ENCODE results near the gene ANKHD1.
"Not testable (repeated sequence)": the region's sequence is repeated elsewhere in the genome, so short reads cannot be mapped to it uniquely, and the experiment has no call there.

Gene ANKHD1

DNA sequence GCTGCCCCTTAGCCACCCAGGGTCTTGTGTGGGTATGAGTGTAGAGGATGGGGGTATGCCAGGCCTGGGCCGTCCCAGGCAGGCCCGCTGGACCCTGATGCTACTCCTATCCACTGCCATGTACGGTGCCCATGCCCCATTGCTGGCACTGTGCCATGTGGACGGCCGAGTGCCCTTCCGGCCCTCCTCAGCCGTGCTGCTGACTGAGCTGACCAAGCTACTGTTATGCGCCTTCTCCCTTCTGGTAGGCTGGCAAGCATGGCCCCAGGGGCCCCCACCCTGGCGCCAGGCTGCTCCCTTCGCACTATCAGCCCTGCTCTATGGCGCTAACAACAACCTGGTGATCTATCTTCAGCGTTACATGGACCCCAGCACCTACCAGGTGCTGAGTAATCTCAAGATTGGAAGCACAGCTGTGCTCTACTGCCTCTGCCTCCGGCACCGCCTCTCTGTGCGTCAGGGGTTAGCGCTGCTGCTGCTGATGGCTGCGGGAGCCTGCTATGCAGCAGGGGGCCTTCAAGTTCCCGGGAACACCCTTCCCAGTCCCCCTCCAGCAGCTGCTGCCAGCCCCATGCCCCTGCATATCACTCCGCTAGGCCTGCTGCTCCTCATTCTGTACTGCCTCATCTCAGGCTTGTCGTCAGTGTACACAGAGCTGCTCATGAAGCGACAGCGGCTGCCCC is 165.6 kb downstream of the ANKHD1 start:
- DNase-seq: no peak

- DNase-seq: no peak
These were observed 166.2 kb downstream of the ANKHD1 start for GRCh38 chr5:140567871-140568270.

GRCh38 chr5:140568443-140569063 is 166.9 kb downstream of the ANKHD1 start:
- DNase-seq: no peak

GRCh38 chr5:140569197-140569596 is 167.6 kb downstream of the ANKHD1 start:
- DNase-seq: no peak

GRCh38 chr5:140570058-140570457 is 168.4 kb downstream of the ANKHD1 start:
- DNase-seq: no peak

GRCh38 chr5:140570488-140570887 is 168.9 kb downstream of the ANKHD1 start:
- no peak for DNase-seq

DNA sequence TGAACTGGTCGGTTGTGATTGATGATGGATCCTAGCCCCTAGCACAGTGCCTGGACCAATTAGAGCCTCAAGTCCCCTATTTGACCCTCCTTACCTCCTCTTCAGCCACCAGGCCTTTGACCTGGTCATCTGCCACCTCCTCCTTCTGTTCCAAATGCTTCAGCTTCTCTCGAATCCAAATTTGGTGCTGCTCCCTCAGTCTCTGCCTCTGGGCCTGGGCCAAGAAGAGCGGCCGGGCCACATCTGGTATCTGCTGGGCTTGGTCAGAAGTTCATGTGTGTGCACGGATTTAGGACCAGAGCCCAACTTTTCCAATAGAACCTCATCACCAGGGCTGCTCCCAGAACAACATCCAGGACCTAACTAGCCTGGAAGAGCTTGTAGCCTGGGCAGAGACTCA is 169.5 kb downstream of the ANKHD1 start:
- DNase-seq: no peak

DNA sequence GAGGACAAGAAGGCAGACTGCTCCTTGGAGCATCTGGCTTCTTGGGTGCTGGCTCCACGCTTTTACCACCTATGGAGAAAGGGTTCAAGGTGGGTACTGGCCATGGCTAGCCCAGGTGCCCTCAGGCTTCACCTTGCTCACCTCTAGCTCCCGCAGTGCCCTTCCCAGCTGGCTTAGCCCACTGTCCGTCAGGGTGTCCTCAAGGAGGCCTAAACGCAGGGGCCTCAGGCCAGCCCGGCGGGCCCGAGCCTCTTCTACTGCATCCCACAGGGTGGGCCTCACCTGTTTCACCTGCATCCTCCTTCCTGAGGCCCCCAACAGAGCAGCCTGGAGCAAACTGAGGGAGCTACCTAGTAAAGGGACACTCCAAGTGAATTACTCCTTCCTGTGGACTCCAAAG is 172.1 kb downstream of the ANKHD1 start:
- no peak for DNase-seq

- DNase-seq: no peak
These were observed 172.5 kb downstream of the ANKHD1 start for GRCh38 chr5:140574165-140574564.

DNA sequence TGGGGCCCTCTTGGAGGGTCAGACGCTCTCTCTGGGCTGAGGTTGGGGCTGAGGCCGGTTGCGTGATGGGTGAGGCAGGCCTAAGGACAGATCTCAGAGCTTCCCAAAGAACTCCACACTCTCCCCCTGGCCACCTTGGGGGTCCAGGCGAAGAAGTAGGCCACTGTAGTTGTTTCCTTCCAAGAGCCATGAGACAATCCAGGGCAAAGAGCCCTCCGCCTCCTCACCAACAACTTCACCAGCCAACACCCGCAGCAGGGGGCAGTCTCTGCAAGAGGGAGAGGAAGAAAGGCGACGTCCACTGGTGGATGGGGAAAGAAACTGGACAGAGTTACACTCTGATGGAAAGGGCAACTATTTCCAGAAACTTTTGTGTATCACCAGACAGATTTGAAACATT is 173.7 kb downstream of the ANKHD1 start:
- no peak for DNase-seq

GRCh38 chr5:140576776-140577201 is 175.2 kb downstream of the ANKHD1 start:
- no peak for DNase-seq

DNA sequence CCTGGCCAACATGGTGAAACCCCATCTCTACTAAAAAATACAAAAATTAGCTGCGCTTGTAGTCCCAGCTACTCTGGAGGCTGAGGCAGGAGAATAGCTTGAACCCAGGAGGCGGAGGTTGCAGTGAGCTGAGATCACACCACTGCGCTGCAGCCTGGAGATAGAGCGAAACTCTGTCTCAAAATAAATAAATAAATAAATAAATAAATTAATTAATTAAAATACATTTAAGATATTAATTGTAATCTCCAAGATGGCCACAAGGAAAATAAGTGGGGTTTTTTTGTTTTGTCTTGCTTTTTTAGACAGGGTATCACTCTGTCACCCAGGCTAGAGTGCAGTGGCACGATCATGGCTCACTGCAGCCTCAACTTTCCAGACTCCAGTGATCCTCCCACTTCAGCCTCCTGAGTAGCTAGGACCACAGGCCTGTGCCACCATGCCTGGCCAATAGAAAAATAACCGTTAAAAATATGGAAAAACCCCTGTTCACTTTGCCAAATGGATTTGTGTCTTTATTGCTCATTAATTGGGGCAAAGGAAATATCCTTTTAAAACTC is 177.6 kb downstream of the ANKHD1 start:
- not testable (repeated sequence) for DNase-seq

DNA sequence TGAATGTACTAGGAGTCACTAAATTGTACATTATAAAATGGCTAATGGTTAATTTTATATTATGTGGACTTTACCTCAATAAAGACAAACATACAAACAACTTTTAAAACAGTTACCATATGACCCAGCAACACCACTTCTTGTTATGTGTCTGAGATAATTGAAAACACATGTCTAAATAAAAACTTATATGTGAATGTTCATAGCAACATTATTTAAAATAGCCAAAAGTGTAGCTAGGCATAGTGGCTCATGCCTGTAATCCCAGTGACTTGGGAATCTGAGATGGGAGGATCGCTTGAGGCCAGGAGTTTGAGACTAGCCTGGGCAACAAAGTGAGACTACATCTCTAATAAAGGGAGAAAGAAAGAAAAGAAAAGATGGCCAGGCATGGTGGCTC is 185.9 kb downstream of the ANKHD1 start:
- no peak for DNase-seq

GRCh38 chr5:140588311-140589070 is 186.9 kb downstream of the ANKHD1 start:
- DNase-seq: no peak

Measured in NCI-H510A treated with DMSO at 0.1 percent for 48 hours (cell line).